GM12878 (cell line): ENCODE results near the gene AMY2A. TPM values are rescaled to one million over a fixed set of nuclear protein-coding genes. Genes with fewer than 3 reads are reported as not detected.
"Not testable (repeated sequence)": the region's sequence is repeated elsewhere in the genome, so short reads cannot be mapped to it uniquely, and the experiment has no call there.

Experiments
- ATAC-seq: fragments of 200-7000 bp; cut with Tn5 transposase; 3 replicates; pipeline ENCODE4 v1.9.1; 2020; ENCODE audit warnings: mild to moderate bottlenecking, moderate library complexity
- Bru-seq: library from RNA; stranded (reverse); fragments of 400-500 nt; gene quantifications from one replicate; lab custom pipeline; 2021; lab: Mats Ljungman, UMichigan
- BruChase-seq, 2 experiments: library from RNA; stranded (reverse); fragments of 400-500 nt; gene quantifications; one replicate each; lab custom pipeline; 2021; lab: Mats Ljungman, UMichigan
- BruUV-seq: library from RNA; stranded (reverse); fragments of 400-500 nt; replicated peaks from 2 replicates; lab custom pipeline; 2021; lab: Mats Ljungman, UMichigan
- CTCF ChIA-PET: fragments of 300-600 bp; sonication (Branson Sonifier 250); formaldehyde crosslinking; extraction: SDS; loops from one replicate; lab custom pipeline; 2021; ENCODE audit warnings: inconsistent platforms; lab: Yijun Ruan, JAX
- POLR2A ChIA-PET: fragments of 350-600 bp; formaldehyde crosslinking; extraction: SDS; loops from one replicate; lab custom pipeline; 2021; ENCODE audit warnings: inconsistent platforms; lab: Charles Lee
- RAD21 ChIA-PET: fragments of 300-600 bp; sonication (Branson Sonifier 250); formaldehyde crosslinking; loops from one replicate; lab custom pipeline; 2023; ENCODE audit warnings: antibody characterized with exemption; ENCODE audit not compliant: unreplicated experiment; lab: Charles Lee
- SMC1A ChIA-PET: fragments of 300-600 bp; sonication (Branson Sonifier 250); formaldehyde crosslinking; loops from one replicate; lab custom pipeline; 2023; ENCODE audit not compliant: unreplicated experiment, uncharacterized antibody; lab: Charles Lee
- DNase-seq: peaks from one replicate; pipeline ENCODE4 v3.0.0-alpha.2; 2011; ENCODE audit warnings: low read depth, low spot score
- FAIRE-seq: peaks from 3 replicates; lab custom pipeline; 2011; peaks lifted over from hg19 to GRCh38; lab: Jason Lieb, UNC
- H2AFZ ChIP-seq: 2 replicates; pipeline ENCODE4 v1.6.0; 2011; ENCODE audit warnings: low read depth, low read length, control low read depth; ENCODE audit not compliant: control insufficient read depth
- H3K27ac ChIP-seq: 2 replicates; pipeline ENCODE4 v1.5.1; 2011; ENCODE audit warnings: control low read depth; ENCODE audit not compliant: control insufficient read depth, insufficient read depth
- H3K27me3 ChIP-seq, 2 experiments: replicated peaks in 1 of 2; 2 replicates each; pipeline versions ENCODE4 v1.6.0 to v1.6.1; 2011; ENCODE audit warnings: low read length in 1 of 2; ENCODE audit not compliant: control insufficient read depth in 2 of 2, insufficient read depth in 2 of 2
- H3K36me3 ChIP-seq, 2 experiments: 2 replicates each; pipeline ENCODE4 v1.5.1; 2011; ENCODE audit warnings: low read length in 1 of 2; ENCODE audit not compliant: control insufficient read depth in 2 of 2, insufficient read depth in 2 of 2
- H3K4me1 ChIP-seq: 2 replicates; pipeline ENCODE4 v1.6.1; 2011; ENCODE audit warnings: mild to moderate bottlenecking, low read length, moderate library complexity, mixed read lengths; ENCODE audit not compliant: control insufficient read depth, insufficient read depth
- H3K4me2 ChIP-seq: 2 replicates; pipeline ENCODE4 v1.6.0; 2011; ENCODE audit warnings: control low read depth; ENCODE audit not compliant: control insufficient read depth, insufficient read depth
- H3K4me3 ChIP-seq: fragments of 200-600 bp; sonication (generic); 2 replicates; pipeline ENCODE4 v1.5.1; 2016
- H3K79me2 ChIP-seq: 2 replicates; pipeline ENCODE4 v1.6.0; 2011; ENCODE audit warnings: low read length; ENCODE audit not compliant: control insufficient read depth, insufficient read depth
- H3K9ac ChIP-seq: 2 replicates; pipeline ENCODE4 v1.8.0; 2011; ENCODE audit warnings: low read length, control low read depth, mixed read lengths; ENCODE audit not compliant: control insufficient read depth, insufficient read depth
- H3K9me3 ChIP-seq: replicated peaks from 3 replicates; pipeline ENCODE4 v1.5.1; 2011; ENCODE audit warnings: mild to moderate bottlenecking, low read length; ENCODE audit not compliant: control insufficient read depth, insufficient read depth
- H4K20me1 ChIP-seq: 2 replicates; pipeline ENCODE4 v1.6.0; 2011; ENCODE audit not compliant: control insufficient read depth, insufficient read depth
- JUND ChIP-seq: IDR thresholded peaks from 2 replicates; pipeline ENCODE4 v1.6.1; 2012; ENCODE audit warnings: low read depth, mild to moderate bottlenecking, low read length, improper control_type of control experiment, moderate library complexity
- NFYA ChIP-seq: IDR thresholded peaks from 2 replicates; pipeline ENCODE4 v1.6.1; 2011; ENCODE audit warnings: low read depth, mild to moderate bottlenecking, low read length, improper control_type of control experiment, borderline replicate concordance
- PML ChIP-seq: IDR thresholded peaks from 2 replicates; pipeline ENCODE4 v1.6.1; 2012; ENCODE audit warnings: low read length, inconsistent platforms
- TBL1XR1 ChIP-seq: IDR thresholded peaks from 2 replicates; pipeline ENCODE4 v1.6.1; 2012; ENCODE audit warnings: low read depth, low read length, improper control_type of control experiment
- ZNF217 ChIP-seq: fragments of 450-650 bp; IDR thresholded peaks from 2 replicates; pipeline ENCODE4 v1.6.1; 2017; ENCODE audit warnings: antibody characterized with exemption, mild to moderate bottlenecking
- WGBS: methylation state at CpG from one replicate; pipeline ENCODE4 v1.1.6; 2016; ENCODE audit warnings: low lambda C conversion rate; ENCODE audit not compliant: insufficient replicate concordance, insufficient coverage; ENCODE audit errors: missing lambda C conversion rate; 5-methylcytosine and 5-hydroxymethylcytosine counted together
- in situ Hi-C: fragments of 300-500 bp; cut with MboI; formaldehyde crosslinking; loops from 9 replicates; pipeline ENCODE4 v1.14.3; 2018; ENCODE audit warnings: mixed read lengths
- intact Hi-C: fragments of 100-400 bp; cut with micrococcal nuclease; formaldehyde crosslinking; loops from one replicate; pipeline ENCODE4 v1.14.2; 2022; ENCODE audit not compliant: unreplicated experiment
- long read RNA-seq, 2 experiments: library from polyadenylated mRNA; unstranded; transcript quantifications; one replicate each; pipeline ENCODE4 v2.0.0, GENCODE V29; 2019 to 2020
- polyA minus RNA-seq, 3 experiments: library from RNA; depleted of rRNA, polyadenylated mRNA; stranded (reverse); fragments of >200 nt; gene quantifications; 2 replicates each; pipeline ENCODE4 v1.2.3, GENCODE V29; 2011
- polyA plus RNA-seq, 11 experiments: library from polyadenylated mRNA; depleted of rRNA in 4 of 11; unstranded in 6 of 11; stranded (reverse) in 5 of 11; fragments of >200 nt; fragmentation: Nextera tagmentation in 4 of 11; fragmentation: Illumina TruSeq in 1 of 11; extraction: Ambion mirVana in 4 of 11; extraction: Trizol in 1 of 11; gene quantifications; 1 replicate in 1 of 11; 2 replicates in 10 of 11; pipeline versions ENCODE4 v1.2.1 to v1.2.3, GENCODE V29; 2011 to 2016; ENCODE audit warnings: inconsistent platforms in 2 of 11, missing spikeins in 2 of 11, low read depth in 1 of 11
- total RNA-seq, 4 experiments: library from RNA; depleted of rRNA in 3 of 4; stranded (reverse); fragments of >200 nt in 3 of 4; fragmentation: Illumina TruSeq in 1 of 4; extraction: Trizol in 1 of 4; gene quantifications; 2 replicates each; pipeline versions ENCODE4 v1.2.1 to v1.2.3, GENCODE V29; 2013 to 2021

AMY2A gene
- total RNA-seq (2013; cell fraction: nucleolus; rRNA removed), result not detected in 2 replicates
- total RNA-seq (2014; rRNA removed), result not detected in 2 replicates
- total RNA-seq (2014; rRNA removed; fragmentation: Illumina TruSeq; extraction: Trizol), result not detected in 2 replicates
- 0.35 TPM in 1 of 2 replicates, not detected in the other for total RNA-seq (2021)
- polyA plus RNA-seq (2011; ENCODE audit: low read depth), result not detected
- not detected in 2 replicates for polyA plus RNA-seq (2011; rRNA removed)
- not detected in 2 replicates for polyA plus RNA-seq (2011; cell fraction: cytosol; rRNA removed)
- polyA plus RNA-seq (2011; cell fraction: nucleus; rRNA removed), result not detected in 2 replicates
- polyA plus RNA-seq (2012), result not detected in 2 replicates
- not detected in 2 replicates for polyA plus RNA-seq (2014; fragmentation: Illumina TruSeq; extraction: Trizol)
- not detected for polyA plus RNA-seq (2014; fragmentation: Nextera tagmentation; extraction: Ambion mirVana)
- not detected in 2 replicates for polyA plus RNA-seq (2014; rRNA removed)
- not detected for polyA plus RNA-seq (2016; fragmentation: Nextera tagmentation; extraction: Ambion mirVana)
- polyA minus RNA-seq (2011; rRNA and poly(A)+ RNA removed), result not detected in 2 replicates
- polyA minus RNA-seq (2011; cell fraction: cytosol; rRNA and poly(A)+ RNA removed), result not detected in 2 replicates
- not detected in 2 replicates for polyA minus RNA-seq (2011; cell fraction: nucleus; rRNA and poly(A)+ RNA removed)
- Bru-seq, nascent RNA, result not detected
- BruChase-seq, experiment 1, labeled RNA remaining after a 6-hour chase, result not detected
- not detected for BruChase-seq, experiment 2, labeled RNA remaining after a 2-hour chase
- long read RNA-seq, experiment 1, result 0 reads
- long read RNA-seq, experiment 2, result 0 reads

GRCh38 chr1:103616994-103617477, at the start of gene AMY2A:
TSS of gene AMY2A (plus strand) at chr1:103617427. CDS start at chr1:103617441, 14 bp downstream.
- BruUV-seq, POLR2A ChIA-PET, H3K4me2 ChIP-seq, SMC1A ChIA-PET, H3K27ac ChIP-seq, H3K79me2 ChIP-seq, H4K20me1 ChIP-seq, intact Hi-C loops, H3K27me3 ChIP-seq, H3K4me1 ChIP-seq, DNase-seq, RAD21 ChIA-PET, H2AFZ ChIP-seq, H3K4me3 ChIP-seq, H3K9ac ChIP-seq, H3K9me3 ChIP-seq, FAIRE-seq, H3K36me3 ChIP-seq, CTCF ChIA-PET, ATAC-seq, in situ Hi-C loops: not testable (repeated sequence)
- WGBS, result 41% methylated on average over 3 of the region's 3 CpGs

GRCh38 chr1:103569493-103569892, 47.7 kb upstream of the AMY2A start:
- BruUV-seq, result no TSS peak
- H3K36me3 ChIP-seq, result no peaks in the 10 kb centered on the region
- no peak for TF ChIP-seq ZNF217
- no peak for TF ChIP-seq PML
- TF ChIP-seq TBL1XR1, result no peak
- TF ChIP-seq NFYA, result no peak
- no peak for TF ChIP-seq JUND
- H3K79me2 ChIP-seq, result no peaks in the 10 kb centered on the region
- no peaks in the 10 kb centered on the region for H3K4me1 ChIP-seq
- SMC1A ChIA-PET, result no interaction called here
- no peak for FAIRE-seq
- intact Hi-C loops (no loop called here), in situ Hi-C loops (no loop called here)
- H4K20me1 ChIP-seq, result no peaks in the 10 kb centered on the region
- H3K4me3 ChIP-seq, result no peak overlapping the region
- no peak for DNase-seq
- no peaks in the 10 kb centered on the region for H3K27me3 ChIP-seq
- no peak overlapping the region for H3K9ac ChIP-seq
- ATAC-seq, result no peak
- no peak overlapping the region for H3K4me2 ChIP-seq
- POLR2A ChIA-PET, result no interaction called here
- CTCF ChIA-PET, result no interaction called here
- H2AFZ ChIP-seq, result no peak overlapping the region
- RAD21 ChIA-PET, result no interaction called here
- no peak overlapping the region for H3K27ac ChIP-seq
- 94% methylated on average over 7 of the region's 7 CpGs for WGBS
- H3K9me3 ChIP-seq, result peaks cover 2% of the 10 kb centered on the region; the same call in 1 of the 3 replicates

GRCh38 chr1:103571289-103571688, 45.9 kb upstream of the AMY2A start, which contains the start of gene AMY2B:
TSS of gene AMY2B (plus strand) at chr1:103571589. CDS start at chr1:103571603, 14 bp downstream.
- in situ Hi-C loops, FAIRE-seq: not testable (repeated sequence)

More at GRCh38 chr1:103571289-103571688, 45.9 kb upstream of the AMY2A start, which contains the start of gene AMY2B:
- intact Hi-C loops, H3K4me3 ChIP-seq, H4K20me1 ChIP-seq, H2AFZ ChIP-seq, H3K27me3 ChIP-seq, H3K36me3 ChIP-seq, BruUV-seq, RAD21 ChIA-PET, H3K27ac ChIP-seq, H3K9ac ChIP-seq, H3K4me2 ChIP-seq, DNase-seq, ATAC-seq, SMC1A ChIA-PET, H3K4me1 ChIP-seq, H3K9me3 ChIP-seq, H3K79me2 ChIP-seq, POLR2A ChIA-PET, CTCF ChIA-PET: not testable (repeated sequence)
- WGBS, result 92% methylated on average over 2 of the region's 2 CpGs
